A549 treated with AZD9567 at 1 μM for 4 hours (cell line): ENCODE data around the gene OR10J4. TPM values are rescaled to one million over a fixed set of nuclear protein-coding genes. Genes with fewer than 3 reads are reported as not detected.

ENCODE experiments used
- total RNA-seq: library from RNA; stranded (reverse); fragments of 200-300 nt; extraction: Qiagen RNA extraction; gene quantifications from 5 replicates; pipeline ENCODE4 v1.2.3, GENCODE V29; 2022; ENCODE audit not compliant: insufficient read depth

The OR10J4 gene
- not detected in 5 replicates for total RNA-seq

DNA sequence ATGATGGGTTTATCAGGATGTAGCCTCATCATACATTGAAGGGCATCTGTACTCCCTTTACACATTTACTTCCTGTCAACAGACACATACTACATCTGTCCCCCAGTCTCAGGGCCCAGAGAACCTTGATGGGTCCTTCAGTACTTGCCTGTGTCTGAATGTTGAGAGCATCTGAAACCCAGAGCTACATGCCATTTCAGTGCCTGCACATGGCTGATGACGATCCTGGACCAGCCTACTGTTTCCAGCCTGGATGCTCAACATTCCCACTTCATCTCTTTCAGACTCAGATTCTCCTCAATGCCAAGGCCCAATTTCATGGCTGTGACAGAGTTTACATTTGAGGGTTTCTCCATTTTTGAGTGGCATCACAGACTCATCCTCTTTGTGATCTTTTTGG lies at the start of gene OR10J4:
Gene OR10J4, plus strand, starts transcription at position 301 of the 400 bp plus-strand sequence.

DNA sequence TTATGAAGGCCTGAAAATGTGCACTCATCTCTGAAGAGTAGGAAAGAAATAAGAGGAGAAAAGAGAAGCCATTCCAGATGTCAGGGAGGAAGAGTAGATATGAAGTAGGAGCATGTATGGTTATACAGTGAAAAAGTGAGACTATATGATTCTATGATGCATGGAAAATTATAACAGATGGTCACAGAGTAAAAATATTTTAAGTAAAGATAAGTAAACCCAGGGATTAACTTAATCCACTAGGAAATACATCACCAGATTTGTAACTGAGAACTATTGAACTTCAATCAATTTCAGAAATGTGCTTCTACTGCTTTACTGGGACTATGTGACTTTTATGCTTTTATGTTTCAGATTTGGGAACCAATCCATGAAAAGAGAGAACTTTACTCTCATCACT lies 7.4 kb downstream of the OR10J4 start, which contains the start of gene OR10J1:
Gene OR10J1, plus strand, starts transcription at position 301 of the 400 bp plus-strand sequence. Its CDS starts 70 bp downstream, at position 371.

Other genes with a start within 250 kb of the OR10J4 start
- gene ACKR1, start 227.3 kb upstream of the OR10J4 start, total RNA-seq: 0.08 TPM in 1 of 5 replicates, not detected in the others
- not detected in 5 replicates for gene FCER1A, start 129.9 kb upstream of the OR10J4 start, total RNA-seq
- not detected in 5 replicates for gene OR10J1, start 7.5 kb downstream of the OR10J4 start, total RNA-seq
- not detected in 5 replicates for gene OR10J5, start 103.8 kb downstream of the OR10J4 start, total RNA-seq
- gene APCS, start 155.6 kb downstream of the OR10J4 start, total RNA-seq: not detected in 5 replicates